NCI-H1436 treated with DMSO at 0.1 percent for 48 hours (cell line): ENCODE data around the gene GNAO1.

Source experiments
- DNase-seq: peaks from one replicate; lab custom pipeline; 2025; lab: John Stamatoyannopoulos, UW

GNAO1 gene

GRCh38 chr16:56336711-56337110 lies 145.4 kb downstream of the GNAO1 start:
- DNase-seq = no peak

- no peak for DNase-seq
Measured at GRCh38 chr16:56337131-56337857, 146.0 kb downstream of the GNAO1 start.

GRCh38 chr16:56337858-56338325 lies 146.6 kb downstream of the GNAO1 start:
- no peak for DNase-seq

- DNase-seq = no peak
Measured at GRCh38 chr16:56338566-56339318, 147.5 kb downstream of the GNAO1 start.

GRCh38 chr16:56339431-56340195 lies 148.3 kb downstream of the GNAO1 start:
- no peak for DNase-seq

- DNase-seq = no peak
Measured at GRCh38 chr16:56340416-56340815, 149.1 kb downstream of the GNAO1 start.

GRCh38 chr16:56340864-56341365 lies 149.6 kb downstream of the GNAO1 start:
- DNase-seq = no peak

GRCh38 chr16:56341656-56342399 lies 150.5 kb downstream of the GNAO1 start:
- no peak for DNase-seq

GRCh38 chr16:56343661-56344517 lies 152.6 kb downstream of the GNAO1 start:
- no peak for DNase-seq

GRCh38 chr16:56344518-56345405 lies 153.5 kb downstream of the GNAO1 start:
- DNase-seq = no peak

- DNase-seq = no peak
Measured at GRCh38 chr16:56345406-56346050, 154.2 kb downstream of the GNAO1 start.

GRCh38 chr16:56346131-56346890 lies 155.0 kb downstream of the GNAO1 start:
- DNase-seq = no peak

- DNase-seq = no peak
Measured at GRCh38 chr16:56347166-56347565, 155.9 kb downstream of the GNAO1 start.

GRCh38 chr16:56347670-56348069 lies 156.4 kb downstream of the GNAO1 start:
- no peak for DNase-seq

- DNase-seq = no peak
Measured at GRCh38 chr16:56348168-56349085, 157.1 kb downstream of the GNAO1 start.

- no peak for DNase-seq
Measured at GRCh38 chr16:56349086-56349415, 157.8 kb downstream of the GNAO1 start.

- no peak for DNase-seq
Measured at GRCh38 chr16:56349711-56350161, 158.4 kb downstream of the GNAO1 start.
